ENCODE data around the gene STMND1.

DNA sequence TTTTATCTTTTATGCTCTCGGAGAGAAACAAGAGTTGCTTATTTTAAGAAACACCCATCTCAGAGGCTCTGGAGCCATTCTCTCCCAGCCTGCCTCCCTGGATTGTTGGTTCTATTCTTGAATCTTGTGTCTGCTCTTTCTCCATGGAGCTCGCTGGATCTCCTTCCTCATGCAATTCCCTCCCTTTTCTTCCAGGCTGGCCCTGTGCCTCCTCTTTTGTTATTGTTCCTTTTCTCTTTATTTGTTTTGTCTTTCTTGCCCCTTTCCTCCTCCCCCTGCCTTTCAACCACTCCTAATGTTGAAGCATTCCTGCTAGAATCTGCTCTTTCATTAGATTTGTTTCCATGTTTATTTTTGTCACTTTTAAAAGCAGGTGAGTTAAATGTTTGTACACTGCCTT is 76.5 kb downstream of the STMND1 start:
- TF ChIP-seq, protein P1, sequence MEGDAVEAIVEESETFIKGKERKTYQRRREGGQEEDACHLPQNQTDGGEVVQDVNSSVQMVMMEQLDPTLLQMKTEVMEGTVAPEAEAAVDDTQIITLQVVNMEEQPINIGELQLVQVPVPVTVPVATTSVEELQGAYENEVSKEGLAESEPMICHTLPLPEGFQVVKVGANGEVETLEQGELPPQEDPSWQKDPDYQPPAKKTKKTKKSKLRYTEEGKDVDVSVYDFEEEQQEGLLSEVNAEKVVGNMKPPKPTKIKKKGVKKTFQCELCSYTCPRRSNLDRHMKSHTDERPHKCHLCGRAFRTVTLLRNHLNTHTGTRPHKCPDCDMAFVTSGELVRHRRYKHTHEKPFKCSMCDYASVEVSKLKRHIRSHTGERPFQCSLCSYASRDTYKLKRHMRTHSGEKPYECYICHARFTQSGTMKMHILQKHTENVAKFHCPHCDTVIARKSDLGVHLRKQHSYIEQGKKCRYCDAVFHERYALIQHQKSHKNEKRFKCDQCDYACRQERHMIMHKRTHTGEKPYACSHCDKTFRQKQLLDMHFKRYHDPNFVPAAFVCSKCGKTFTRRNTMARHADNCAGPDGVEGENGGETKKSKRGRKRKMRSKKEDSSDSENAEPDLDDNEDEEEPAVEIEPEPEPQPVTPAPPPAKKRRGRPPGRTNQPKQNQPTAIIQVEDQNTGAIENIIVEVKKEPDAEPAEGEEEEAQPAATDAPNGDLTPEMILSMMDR (IDR thresholded peaks at IDR 0.05): no peak
- TF ChIP-seq POLR2A (IDR thresholded peaks at IDR 0.05): no peak
